Fibroblast of villous mesenchyme (primary cell): ENCODE results near the gene DIDO1. TPM values are rescaled to one million over a fixed set of nuclear protein-coding genes. Genes with fewer than 3 reads are reported as not detected.

Experiments
- DNase-seq: peaks from one replicate; pipeline ENCODE4 v3.0.0-alpha.2; 2010; ENCODE audit warnings: low read depth
- H3K4me3 ChIP-seq: 2 replicates; pipeline ENCODE4 v1.5.1; 2011; ENCODE audit warnings: low read depth, mild to moderate bottlenecking, low read length
- total RNA-seq: library from RNA; depleted of rRNA; stranded (reverse); fragments of >200 nt; gene quantifications from 2 replicates; pipeline ENCODE4 v1.2.3, GENCODE V29; 2012
- TF ChIP-seq, protein P1 (sequence below): IDR thresholded peaks from 2 replicates; pipeline ENCODE4 v1.5.1; 2012; ENCODE audit warnings: low read depth, mild to moderate bottlenecking, low read length; ENCODE audit not compliant: insufficient read depth

The DIDO1 gene
- total RNA-seq, 1 donor = 47.5 TPM

DNA sequence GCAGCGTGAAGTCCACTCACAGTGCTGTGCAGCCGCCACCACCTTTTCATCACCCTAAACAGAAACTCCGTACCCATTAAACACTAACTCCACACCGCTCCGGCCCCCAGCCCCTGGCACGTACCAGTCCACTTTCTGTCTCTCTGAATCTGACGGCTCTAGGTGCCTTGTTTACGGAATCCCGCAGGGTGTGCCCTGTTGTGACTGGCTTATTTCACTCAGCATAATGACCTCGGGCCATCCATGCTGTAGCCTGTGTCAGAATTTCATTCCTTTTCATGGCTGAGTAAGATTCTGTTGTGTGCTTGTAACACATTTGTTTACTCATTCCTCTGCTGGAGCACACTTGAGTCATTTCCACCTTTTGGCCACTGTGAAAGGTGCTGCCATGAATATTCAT lies 82.6 kb downstream of the DIDO1 start:
- DNase-seq = peak; percentile 26
- TF ChIP-seq, protein P1, sequence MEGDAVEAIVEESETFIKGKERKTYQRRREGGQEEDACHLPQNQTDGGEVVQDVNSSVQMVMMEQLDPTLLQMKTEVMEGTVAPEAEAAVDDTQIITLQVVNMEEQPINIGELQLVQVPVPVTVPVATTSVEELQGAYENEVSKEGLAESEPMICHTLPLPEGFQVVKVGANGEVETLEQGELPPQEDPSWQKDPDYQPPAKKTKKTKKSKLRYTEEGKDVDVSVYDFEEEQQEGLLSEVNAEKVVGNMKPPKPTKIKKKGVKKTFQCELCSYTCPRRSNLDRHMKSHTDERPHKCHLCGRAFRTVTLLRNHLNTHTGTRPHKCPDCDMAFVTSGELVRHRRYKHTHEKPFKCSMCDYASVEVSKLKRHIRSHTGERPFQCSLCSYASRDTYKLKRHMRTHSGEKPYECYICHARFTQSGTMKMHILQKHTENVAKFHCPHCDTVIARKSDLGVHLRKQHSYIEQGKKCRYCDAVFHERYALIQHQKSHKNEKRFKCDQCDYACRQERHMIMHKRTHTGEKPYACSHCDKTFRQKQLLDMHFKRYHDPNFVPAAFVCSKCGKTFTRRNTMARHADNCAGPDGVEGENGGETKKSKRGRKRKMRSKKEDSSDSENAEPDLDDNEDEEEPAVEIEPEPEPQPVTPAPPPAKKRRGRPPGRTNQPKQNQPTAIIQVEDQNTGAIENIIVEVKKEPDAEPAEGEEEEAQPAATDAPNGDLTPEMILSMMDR = no peak
- no peak overlapping the region for H3K4me3 ChIP-seq

DNA sequence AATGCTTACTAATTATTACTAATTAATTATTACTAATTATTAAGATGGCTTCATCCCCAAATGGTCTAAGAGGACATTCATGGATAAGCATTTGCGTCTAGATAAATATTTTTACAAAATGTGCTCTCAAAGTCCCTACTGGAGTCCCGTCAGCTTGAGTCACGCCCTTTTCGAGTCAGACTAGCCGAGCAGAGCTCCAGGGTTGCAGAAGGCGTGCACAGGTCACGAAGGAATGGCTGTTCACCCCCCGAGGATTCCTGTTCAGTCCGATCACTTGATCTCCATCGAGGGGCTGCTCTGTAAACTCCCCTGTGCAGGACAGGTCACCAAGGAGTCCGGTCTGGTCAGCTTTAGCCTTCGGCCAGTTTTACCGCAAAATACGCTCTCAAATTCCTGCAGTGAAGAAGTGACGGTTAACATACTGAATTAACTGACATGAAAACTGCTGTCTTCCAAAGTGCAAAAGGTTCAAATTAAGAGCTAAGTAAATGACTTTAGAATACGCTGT lies 84.5 kb downstream of the DIDO1 start:
- TF ChIP-seq, protein P1 = no peak
- no peak for DNase-seq
- H3K4me3 ChIP-seq = no peak overlapping the region

- TF ChIP-seq, protein P1 = no peak
- H3K4me3 ChIP-seq = no peak overlapping the region
- DNase-seq = no peak
Observed at GRCh38 chr20:62840244-62841197, 85.8 kb downstream of the DIDO1 start.

GRCh38 chr20:62839816-62840215 lies 86.5 kb downstream of the DIDO1 start:
- no peak for DNase-seq
- no peak overlapping the region for H3K4me3 ChIP-seq
- TF ChIP-seq, protein P1 = no peak

GRCh38 chr20:62839261-62839660 lies 87.0 kb downstream of the DIDO1 start:
- TF ChIP-seq, protein P1 = no peak
- H3K4me3 ChIP-seq = no peak overlapping the region
- no peak for DNase-seq

GRCh38 chr20:62838128-62838891 lies 88.0 kb downstream of the DIDO1 start:
- TF ChIP-seq, protein P1 = no peak
- DNase-seq = peak; percentile 88
- no peak overlapping the region for H3K4me3 ChIP-seq
